ENCODE results near the gene MKLN1. TPM values are rescaled to one million over a fixed set of nuclear protein-coding genes. Genes with fewer than 3 reads are reported as not detected.

Gene MKLN1
- polyA plus RNA-seq, 1 donor from 2014 or later: 15.9 TPM

DNA sequence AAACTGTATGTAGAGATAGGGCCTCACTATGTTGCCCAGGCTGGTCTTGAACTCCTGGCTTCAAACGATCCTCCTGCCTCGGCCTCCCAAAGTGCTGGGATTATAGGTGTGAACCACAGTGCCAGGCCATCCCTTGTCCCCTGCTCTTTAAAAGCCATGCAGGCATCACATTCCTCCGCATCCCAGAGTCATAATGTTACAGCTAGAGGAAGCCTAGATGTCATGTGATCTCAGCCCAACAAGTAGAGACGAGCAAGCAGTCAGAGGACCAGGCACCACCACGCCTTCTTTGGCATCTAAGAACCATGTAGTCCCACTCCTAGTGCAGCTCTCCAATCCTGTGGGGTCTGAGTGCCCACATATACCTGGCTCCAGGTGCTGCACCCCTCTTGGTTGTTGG, 215.6 kb downstream of the MKLN1 start:
- H3K79me2 ChIP-seq (replicated peaks; ENCODE audit: insufficient read depth, low read length): no peaks in the 10 kb centered on the region
- no peak overlapping the region for H3K4me2 ChIP-seq (ENCODE audit: low read length)
- no peak overlapping the region for H2AFZ ChIP-seq (ENCODE audit: low read depth, low read length)

DNA sequence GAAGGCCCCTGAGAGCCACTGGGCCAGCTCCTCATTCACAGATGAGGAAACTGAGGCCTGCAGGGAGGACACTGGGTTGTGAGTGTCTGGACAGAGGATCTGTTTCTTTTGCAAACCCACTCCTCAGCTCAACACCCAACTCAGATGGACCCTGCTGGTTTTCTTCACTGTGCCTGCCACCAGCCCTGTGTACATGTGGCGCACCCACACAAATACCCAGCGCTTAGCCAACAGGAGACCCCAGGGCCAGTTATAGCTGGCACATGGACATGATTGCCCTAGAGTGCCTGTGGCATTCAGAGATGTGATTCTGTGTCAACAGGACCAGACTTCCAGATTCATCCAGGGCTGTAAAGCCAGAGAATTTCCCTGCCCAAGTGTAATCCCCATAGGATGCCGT, 216.3 kb downstream of the MKLN1 start:
- Histone ChIP-seq H3K9me3 (ENCODE audit: low read length) (no peaks in the 10 kb centered on the region), H3K36me3 (ENCODE audit: insufficient read depth, low read length) (no peaks in the 10 kb centered on the region), H3K27ac (ENCODE audit: low read length) (no peak overlapping the region), H3K9me2 (ENCODE audit: insufficient read depth, low read length) (no peaks in the 10 kb centered on the region), H3K79me2 (replicated peaks; ENCODE audit: insufficient read depth, low read length) (no peaks in the 10 kb centered on the region), H3K4me2 (ENCODE audit: low read length) (no peak overlapping the region), H3K9ac (ENCODE audit: low read length) (no peak overlapping the region), H3K4me3 (ENCODE audit: low read length) (no peak overlapping the region), H4K20me1 (ENCODE audit: insufficient read depth) (no peaks in the 10 kb centered on the region), H3F3A (ENCODE audit: insufficient read depth, low read length, poor library complexity, severe bottlenecking) (no peaks in the 10 kb centered on the region), H2AFZ (ENCODE audit: low read depth, low read length) (no peak overlapping the region), H3K27me3 (ENCODE audit: insufficient read depth, low read depth, low read length) (no peaks in the 10 kb centered on the region)
- no peak for TF ChIP-seq MXI1 (conservative IDR thresholded peaks at IDR 0.05; ENCODE audit: poor library complexity, severe bottlenecking)
- no peak for TF ChIP-seq POLR2AphosphoS5 (IDR thresholded peaks at IDR 0.05)
- TF ChIP-seq RAD21 (conservative IDR thresholded peaks at IDR 0.05): no peak
- no peak for TF ChIP-seq EP300 (conservative IDR thresholded peaks at IDR 0.05; ENCODE audit: poor library complexity, severe bottlenecking)
- TF ChIP-seq, protein P1, sequence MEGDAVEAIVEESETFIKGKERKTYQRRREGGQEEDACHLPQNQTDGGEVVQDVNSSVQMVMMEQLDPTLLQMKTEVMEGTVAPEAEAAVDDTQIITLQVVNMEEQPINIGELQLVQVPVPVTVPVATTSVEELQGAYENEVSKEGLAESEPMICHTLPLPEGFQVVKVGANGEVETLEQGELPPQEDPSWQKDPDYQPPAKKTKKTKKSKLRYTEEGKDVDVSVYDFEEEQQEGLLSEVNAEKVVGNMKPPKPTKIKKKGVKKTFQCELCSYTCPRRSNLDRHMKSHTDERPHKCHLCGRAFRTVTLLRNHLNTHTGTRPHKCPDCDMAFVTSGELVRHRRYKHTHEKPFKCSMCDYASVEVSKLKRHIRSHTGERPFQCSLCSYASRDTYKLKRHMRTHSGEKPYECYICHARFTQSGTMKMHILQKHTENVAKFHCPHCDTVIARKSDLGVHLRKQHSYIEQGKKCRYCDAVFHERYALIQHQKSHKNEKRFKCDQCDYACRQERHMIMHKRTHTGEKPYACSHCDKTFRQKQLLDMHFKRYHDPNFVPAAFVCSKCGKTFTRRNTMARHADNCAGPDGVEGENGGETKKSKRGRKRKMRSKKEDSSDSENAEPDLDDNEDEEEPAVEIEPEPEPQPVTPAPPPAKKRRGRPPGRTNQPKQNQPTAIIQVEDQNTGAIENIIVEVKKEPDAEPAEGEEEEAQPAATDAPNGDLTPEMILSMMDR (IDR thresholded peaks at IDR 0.05; ENCODE audit: poor library complexity, severe bottlenecking): no peak
- TF ChIP-seq TAF1 (IDR thresholded peaks at IDR 0.05; ENCODE audit: low read depth): no peak
- TF ChIP-seq EZH2 (IDR thresholded peaks at IDR 0.05; ENCODE audit: borderline replicate concordance, insufficient read depth, low read length, poor library complexity, severe bottlenecking): no peak
- TF ChIP-seq SMC3 (conservative IDR thresholded peaks at IDR 0.05; ENCODE audit: poor library complexity): no peak
- TF ChIP-seq, protein P2, sequence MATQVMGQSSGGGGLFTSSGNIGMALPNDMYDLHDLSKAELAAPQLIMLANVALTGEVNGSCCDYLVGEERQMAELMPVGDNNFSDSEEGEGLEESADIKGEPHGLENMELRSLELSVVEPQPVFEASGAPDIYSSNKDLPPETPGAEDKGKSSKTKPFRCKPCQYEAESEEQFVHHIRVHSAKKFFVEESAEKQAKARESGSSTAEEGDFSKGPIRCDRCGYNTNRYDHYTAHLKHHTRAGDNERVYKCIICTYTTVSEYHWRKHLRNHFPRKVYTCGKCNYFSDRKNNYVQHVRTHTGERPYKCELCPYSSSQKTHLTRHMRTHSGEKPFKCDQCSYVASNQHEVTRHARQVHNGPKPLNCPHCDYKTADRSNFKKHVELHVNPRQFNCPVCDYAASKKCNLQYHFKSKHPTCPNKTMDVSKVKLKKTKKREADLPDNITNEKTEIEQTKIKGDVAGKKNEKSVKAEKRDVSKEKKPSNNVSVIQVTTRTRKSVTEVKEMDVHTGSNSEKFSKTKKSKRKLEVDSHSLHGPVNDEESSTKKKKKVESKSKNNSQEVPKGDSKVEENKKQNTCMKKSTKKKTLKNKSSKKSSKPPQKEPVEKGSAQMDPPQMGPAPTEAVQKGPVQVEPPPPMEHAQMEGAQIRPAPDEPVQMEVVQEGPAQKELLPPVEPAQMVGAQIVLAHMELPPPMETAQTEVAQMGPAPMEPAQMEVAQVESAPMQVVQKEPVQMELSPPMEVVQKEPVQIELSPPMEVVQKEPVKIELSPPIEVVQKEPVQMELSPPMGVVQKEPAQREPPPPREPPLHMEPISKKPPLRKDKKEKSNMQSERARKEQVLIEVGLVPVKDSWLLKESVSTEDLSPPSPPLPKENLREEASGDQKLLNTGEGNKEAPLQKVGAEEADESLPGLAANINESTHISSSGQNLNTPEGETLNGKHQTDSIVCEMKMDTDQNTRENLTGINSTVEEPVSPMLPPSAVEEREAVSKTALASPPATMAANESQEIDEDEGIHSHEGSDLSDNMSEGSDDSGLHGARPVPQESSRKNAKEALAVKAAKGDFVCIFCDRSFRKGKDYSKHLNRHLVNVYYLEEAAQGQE (IDR thresholded peaks at IDR 0.05; ENCODE audit: borderline replicate concordance): no peak

More for the DNA sequence above, 215.6 kb downstream of the MKLN1 start:
- no peaks in the 10 kb centered on the region for H3K9me2 ChIP-seq (ENCODE audit: insufficient read depth, low read length)
- TF ChIP-seq TAF1 (IDR thresholded peaks at IDR 0.05; ENCODE audit: low read depth) (no peak), SMC3 (conservative IDR thresholded peaks at IDR 0.05; ENCODE audit: poor library complexity) (no peak)
- H3K36me3 ChIP-seq (ENCODE audit: insufficient read depth, low read length): no peaks in the 10 kb centered on the region
- H3K27ac ChIP-seq (ENCODE audit: low read length): no peak overlapping the region
- no peaks in the 10 kb centered on the region for H3F3A ChIP-seq (ENCODE audit: insufficient read depth, low read length, poor library complexity, severe bottlenecking)
- H3K9ac ChIP-seq (ENCODE audit: low read length): no peak overlapping the region
- H3K27me3 ChIP-seq (ENCODE audit: insufficient read depth, low read depth, low read length): no peaks in the 10 kb centered on the region
- no peaks in the 10 kb centered on the region for H3K9me3 ChIP-seq (ENCODE audit: low read length)
- H3K4me3 ChIP-seq (ENCODE audit: low read length): no peak overlapping the region
- no peaks in the 10 kb centered on the region for H4K20me1 ChIP-seq (ENCODE audit: insufficient read depth)
